HepG2 (cell line): Measurements from ENCODE around the gene OTOP2. TPM values are rescaled to one million over a fixed set of nuclear protein-coding genes. Genes with fewer than 3 reads are reported as not detected.

Experiments
- DNMT1 ChIP-seq: sonication (generic); formaldehyde crosslinking; IDR thresholded peaks from 2 replicates; pipeline ENCODE4 v1.5.1; 2020; ENCODE audit warnings: mild to moderate bottlenecking, missing genetic modification reagents
- MED1 ChIP-seq: sonication (generic); formaldehyde crosslinking; IDR thresholded peaks from 2 replicates; pipeline ENCODE4 v1.4.0; 2020; ENCODE audit warnings: missing genetic modification reagents
- ZBTB34 ChIP-seq: sonication (generic); formaldehyde crosslinking; IDR thresholded peaks from 2 replicates; pipeline ENCODE4 v1.8.0; 2022; ENCODE audit warnings: mild to moderate bottlenecking, missing genetic modification reagents
- ZFP37 ChIP-seq: sonication (generic); formaldehyde crosslinking; IDR thresholded peaks from 2 replicates; pipeline ENCODE4 v1.4.0; 2020; ENCODE audit warnings: missing genetic modification reagents, borderline replicate concordance
- ZNF446 ChIP-seq: sonication (generic); formaldehyde crosslinking; IDR thresholded peaks from 2 replicates; pipeline ENCODE4 v1.5.0; 2020; ENCODE audit warnings: mild to moderate bottlenecking, missing genetic modification reagents
- ZNF687 ChIP-seq: sonication (generic); formaldehyde crosslinking; IDR thresholded peaks from 2 replicates; pipeline ENCODE4 v1.5.1; 2020; ENCODE audit warnings: mild to moderate bottlenecking, missing genetic modification reagents, moderate library complexity
- polyA plus RNA-seq, 8 experiments: library from polyadenylated mRNA; depleted of rRNA in 3 of 8; stranded (reverse) in 7 of 8; unstranded in 1 of 8; fragments of >200 nt; fragmentation: Illumina TruSeq in 4 of 8; extraction: Trizol in 4 of 8; gene quantifications; 2 replicates each; pipeline versions ENCODE4 v1.2.1 to v1.2.3, GENCODE V29; 2011 to 2016; ENCODE audit warnings: low read depth in 4 of 8, missing spikeins in 1 of 8, mixed read lengths in 1 of 8; ENCODE audit not compliant: insufficient read depth in 1 of 8
- total RNA-seq, 5 experiments: library from RNA; depleted of rRNA; stranded (reverse); fragments of >200 nt; fragmentation: Illumina TruSeq; extraction: Trizol; gene quantifications; 2 replicates each; pipeline ENCODE4 v1.2.3, GENCODE V29; 2016; ENCODE audit warnings: low read depth in 1 of 5

Gene OTOP2
- total and polyA plus RNA-seq, 2 of the 13 experiments (the other 11 are each of a cell fraction or from before 2014, with no cell fraction given): not detected

- TF ChIP-seq ZNF687 (CRISPR knock-in tag): peak; percentile 87
- 0 out of 2 replicates have a peak, but pooled peaks have one; percentile 0 for TF ChIP-seq DNMT1 (CRISPR knock-in tag)
- TF ChIP-seq ZNF446 (CRISPR knock-in tag): no peak
- TF ChIP-seq ZBTB34: no peak
- no peak for TF ChIP-seq ZFP37 (CRISPR knock-in tag)
- peak; percentile 47 for TF ChIP-seq MED1 (CRISPR knock-in tag)
Observed at GRCh38 chr17:74971842-74972106, 47.7 kb downstream of the OTOP2 start (continued).
